GM18867 (cell line): Measurements from ENCODE around the gene RRAGC.
"Not testable (repeated sequence)": the region's sequence is repeated elsewhere in the genome, so short reads cannot be mapped to it uniquely, and the experiment has no call there.

Source experiments
- ATAC-seq: cut with Tn5 transposase; IDR thresholded peaks from one replicate; pipeline ENCODE4 v1.9.1; 2021; ENCODE audit warnings: mild to moderate bottlenecking, moderate library complexity; ENCODE audit not compliant: unreplicated experiment

RRAGC gene

GRCh38 chr1:38817267-38818174, 42.1 kb downstream of the RRAGC start:
- no peak for ATAC-seq

GRCh38 chr1:38815903-38816627, 43.5 kb downstream of the RRAGC start:
- peak; percentile 81 for ATAC-seq

GRCh38 chr1:38814984-38815464, 44.5 kb downstream of the RRAGC start:
- ATAC-seq: no peak

DNA sequence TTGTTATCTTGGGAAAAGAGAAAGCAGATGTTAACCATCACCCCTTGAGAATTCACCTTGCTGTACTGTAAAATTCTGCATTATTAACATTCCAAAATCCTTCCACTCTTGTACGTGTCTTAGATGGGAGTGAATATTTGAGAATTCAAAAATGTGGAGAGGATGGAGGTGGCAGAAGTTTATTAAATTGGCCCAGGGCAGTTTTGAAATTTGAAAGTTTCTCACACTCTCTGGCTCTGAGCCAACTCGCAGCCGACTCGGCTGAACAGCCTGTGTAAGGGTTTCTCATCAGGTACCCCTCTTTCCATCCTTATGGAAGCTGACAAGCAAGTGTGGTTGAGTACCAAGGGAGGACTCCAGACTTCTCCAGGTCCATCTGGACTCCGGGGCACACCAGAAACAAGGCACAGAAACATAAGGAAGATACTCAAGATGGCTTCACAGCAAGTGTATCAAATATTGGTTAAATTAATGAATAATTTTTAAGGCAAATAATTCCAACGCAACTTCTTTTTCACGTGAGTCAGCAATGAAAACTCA, 45.1 kb downstream of the RRAGC start:
- ATAC-seq: no peak

GRCh38 chr1:38812981-38813380, 46.6 kb downstream of the RRAGC start:
- ATAC-seq: no peak

- not testable (repeated sequence) for ATAC-seq
Observed at GRCh38 chr1:38811466-38811865, 48.1 kb downstream of the RRAGC start.

DNA sequence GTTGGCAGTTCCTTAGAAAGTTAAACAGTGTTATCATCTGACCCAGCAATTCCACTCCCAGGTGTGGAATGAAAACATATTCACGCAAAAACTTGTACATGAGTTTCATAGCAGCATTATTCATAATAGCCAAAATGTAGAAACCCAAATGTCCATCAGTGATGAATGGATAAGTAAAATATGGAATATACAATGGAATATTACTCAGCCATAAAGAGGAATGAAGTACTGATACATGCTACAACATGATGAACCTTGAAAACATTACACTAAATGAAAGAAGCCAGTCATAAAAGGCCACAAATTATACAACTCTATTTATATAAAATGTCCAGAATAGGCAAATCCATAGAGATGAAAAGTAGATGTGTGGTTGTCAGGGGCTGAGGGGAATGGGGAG, 53.5 kb downstream of the RRAGC start:
- no peak for ATAC-seq

DNA sequence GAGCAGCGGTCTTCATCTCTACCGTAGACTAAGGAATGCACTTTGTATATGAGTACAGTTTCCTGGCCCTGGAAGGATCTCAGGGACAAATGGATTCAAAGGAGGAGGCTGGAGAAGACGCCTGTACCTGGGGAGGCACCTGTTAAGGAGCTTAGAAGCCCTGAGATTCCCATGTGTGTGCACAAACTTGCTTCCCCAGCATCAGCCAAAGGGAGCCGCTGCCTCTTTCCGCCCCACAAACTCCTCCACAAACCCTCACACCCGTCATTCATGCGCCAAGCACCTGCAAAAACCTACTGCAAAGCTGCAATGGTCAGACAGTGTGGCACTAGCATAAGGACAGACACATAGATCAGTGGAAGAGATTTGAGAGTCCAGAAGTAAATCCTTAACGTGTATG, 54.5 kb downstream of the RRAGC start:
- no peak for ATAC-seq

- ATAC-seq: no peak
Observed at GRCh38 chr1:38804062-38804886, 55.3 kb downstream of the RRAGC start.

GRCh38 chr1:38803647-38804046, 55.9 kb downstream of the RRAGC start:
- no peak for ATAC-seq

DNA sequence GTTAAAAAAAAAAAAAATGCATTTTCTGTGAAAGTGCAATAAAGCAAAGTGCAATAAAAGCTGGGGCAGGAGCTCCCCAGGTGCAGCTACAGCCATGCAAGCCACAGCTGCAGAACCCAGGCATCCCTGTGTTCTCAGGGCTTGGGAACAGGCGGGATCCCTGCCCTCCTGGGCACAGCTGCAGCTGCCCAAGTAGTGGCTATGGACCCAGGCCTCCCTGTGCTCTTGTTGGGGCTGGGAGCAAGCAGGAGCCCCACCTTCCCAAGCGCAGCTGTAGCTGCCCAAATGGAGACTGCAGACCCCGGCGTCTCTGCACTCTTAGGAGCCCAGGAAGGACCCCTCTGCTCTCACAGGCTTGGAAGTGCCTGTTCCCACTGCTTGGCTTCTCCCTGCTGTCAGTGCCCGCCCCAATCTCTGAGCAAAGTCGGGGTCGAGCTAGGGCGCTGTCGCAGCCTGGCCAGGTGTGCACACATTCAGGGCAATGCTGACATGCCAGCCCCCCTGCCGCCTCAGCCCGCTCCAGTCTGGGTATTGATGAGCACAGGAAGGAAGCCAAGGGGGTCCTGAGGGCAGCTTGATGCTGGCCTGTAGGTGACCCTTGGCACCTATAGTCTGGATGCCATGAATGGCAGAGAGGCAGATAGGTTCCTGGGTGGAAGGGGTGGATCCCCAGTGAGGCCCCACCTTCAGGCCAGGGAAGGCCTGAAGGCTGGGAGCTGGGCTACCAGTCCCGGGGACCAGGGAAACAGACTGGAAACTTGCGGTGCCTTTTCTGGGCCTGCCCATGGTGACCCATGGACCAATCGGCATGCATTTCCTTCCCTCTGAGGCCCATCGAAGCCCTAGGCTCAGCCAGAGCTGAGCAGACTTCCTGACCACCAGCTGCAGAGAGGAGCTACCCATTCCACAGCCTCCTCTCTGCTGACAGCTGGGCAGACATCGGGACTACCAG, 58.6 kb downstream of the RRAGC start:
- no peak for ATAC-seq

DNA sequence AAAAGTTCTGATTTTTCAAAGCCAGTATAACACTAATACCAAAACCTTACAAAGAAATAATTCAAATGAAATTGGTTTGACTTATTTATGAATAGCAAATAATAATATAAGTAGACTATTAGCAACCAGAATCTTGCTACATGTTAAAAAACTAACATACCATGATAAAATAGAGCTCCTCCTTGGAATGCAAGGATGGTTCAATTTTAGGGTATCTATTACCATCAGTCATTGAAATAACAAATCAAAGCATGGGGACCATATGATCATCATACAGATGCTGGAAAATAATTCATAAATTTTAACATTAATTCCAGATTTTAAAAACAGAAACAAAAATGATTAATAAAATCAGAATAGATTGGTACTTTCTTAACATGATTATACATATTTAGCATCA, 66.3 kb downstream of the RRAGC start:
- no peak for ATAC-seq

DNA sequence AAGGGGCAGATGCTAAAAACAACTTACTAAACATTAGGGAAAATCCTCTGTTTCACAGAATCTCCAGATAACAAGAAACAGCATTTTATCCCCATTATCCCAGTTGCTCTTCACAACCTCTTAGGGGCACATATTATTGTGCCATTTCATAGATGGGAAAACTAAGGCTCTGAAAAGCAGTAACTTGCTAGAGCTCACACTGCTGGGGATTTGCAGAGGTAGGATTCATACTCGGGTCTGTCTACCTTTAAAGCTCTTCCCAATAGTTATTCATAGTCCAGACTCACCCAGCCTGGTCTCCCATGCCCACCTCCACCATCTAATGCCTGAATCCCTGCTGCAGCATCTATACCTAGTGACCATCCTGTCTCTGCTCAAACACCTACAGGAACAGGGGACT, 67.7 kb downstream of the RRAGC start:
- no peak for ATAC-seq

GRCh38 chr1:38791164-38791515, 68.4 kb downstream of the RRAGC start:
- no peak for ATAC-seq

DNA sequence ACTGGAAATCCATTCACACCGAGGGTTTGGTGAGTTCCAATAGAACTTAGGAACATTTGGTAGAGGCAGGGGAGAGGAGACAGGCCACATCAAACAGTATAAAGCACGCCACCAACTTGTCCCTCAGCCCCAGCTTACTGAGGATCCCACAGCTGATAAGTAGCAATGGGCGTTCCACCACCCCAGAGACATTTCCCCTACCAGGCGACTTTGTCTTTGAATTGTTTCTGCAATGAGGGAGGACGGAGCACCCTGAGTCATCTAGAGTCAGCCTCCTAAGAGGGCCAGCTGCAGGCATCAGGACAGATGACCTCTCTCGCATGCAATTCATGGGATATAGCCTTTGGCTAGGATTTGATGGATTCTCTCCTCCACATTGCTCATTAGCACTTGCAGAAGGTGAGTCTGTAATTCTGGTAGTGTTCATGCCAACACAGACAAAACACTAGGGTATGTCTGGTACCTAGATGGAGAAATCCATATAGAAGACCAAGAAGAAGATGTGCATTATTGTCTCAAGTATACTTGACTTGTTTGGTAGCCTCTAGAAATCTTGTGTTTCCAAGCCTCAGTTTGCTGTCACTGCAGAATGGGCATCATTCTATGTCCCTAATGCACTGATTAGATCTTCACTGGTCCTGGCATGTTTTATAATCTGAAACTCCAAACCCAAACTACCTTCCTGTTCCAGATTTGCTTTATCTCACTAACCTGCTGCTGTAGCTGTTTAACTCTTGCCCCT, 69.0 kb downstream of the RRAGC start:
- no peak for ATAC-seq

DNA sequence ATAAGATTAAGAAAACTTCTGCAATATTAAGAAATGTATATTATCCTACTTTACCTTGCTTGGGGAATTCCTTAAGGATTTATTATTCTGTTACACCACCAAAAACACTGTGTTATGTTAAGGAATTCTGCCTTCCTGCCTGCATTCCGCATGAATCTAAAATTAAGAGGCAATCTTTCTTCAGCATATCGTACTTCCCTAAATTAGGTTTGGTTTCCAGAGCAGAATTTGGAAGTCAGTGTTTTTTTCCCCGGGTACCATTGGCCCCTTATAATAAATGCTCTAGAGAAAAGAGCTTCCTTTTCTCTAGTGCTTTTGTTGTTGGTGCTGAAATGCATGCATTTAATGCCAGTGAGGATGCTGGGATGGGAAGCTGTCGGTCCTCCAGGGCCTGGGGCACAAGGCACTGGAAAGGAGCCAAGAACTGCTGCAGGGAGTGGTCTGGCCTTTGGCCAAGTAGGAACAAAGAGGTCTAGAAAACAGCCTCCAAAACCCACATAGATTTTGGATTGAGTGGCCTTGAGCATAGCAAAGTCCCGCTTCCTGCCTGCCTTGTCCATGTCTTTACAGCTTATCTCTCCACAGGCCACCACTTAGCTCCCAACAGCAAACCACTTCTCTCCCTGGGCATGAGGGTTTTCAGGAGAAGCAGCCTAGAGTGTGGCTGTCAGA, 69.9 kb downstream of the RRAGC start:
- no peak for ATAC-seq

GRCh38 chr1:38788341-38789336, 70.9 kb downstream of the RRAGC start:
- ATAC-seq: no peak
